ENCODE measurements around the gene NEK4. TPM values are rescaled to one million over a fixed set of nuclear protein-coding genes. Genes with fewer than 3 reads are reported as not detected.

NEK4 gene
- total and polyA plus RNA-seq, 2 of the 13 experiments (the other 11 are each of a cell fraction or from before 2014, with no cell fraction given): 16.5 to 38.0 TPM

DNA sequence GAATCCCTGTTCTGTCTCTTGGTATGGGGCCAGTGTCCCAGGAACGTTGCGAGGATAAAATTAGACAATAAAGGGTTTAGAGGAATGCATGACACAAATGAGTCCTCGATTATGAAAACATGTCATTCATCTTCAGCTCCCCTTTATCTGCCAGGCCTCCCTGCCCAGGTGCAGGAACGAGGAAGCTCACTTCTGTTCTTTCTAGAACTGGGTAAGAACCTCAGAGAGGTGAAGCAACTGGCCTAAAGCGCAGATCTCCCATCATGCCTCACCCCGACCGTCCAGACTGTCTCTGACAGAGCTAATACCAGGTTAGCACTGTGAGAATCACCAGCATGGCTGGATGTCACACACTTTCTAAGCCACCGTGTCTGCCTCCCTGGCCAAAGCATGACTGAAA lies 5.1 kb upstream of the NEK4 start (continued):
- TF ChIP-seq, protein P1, sequence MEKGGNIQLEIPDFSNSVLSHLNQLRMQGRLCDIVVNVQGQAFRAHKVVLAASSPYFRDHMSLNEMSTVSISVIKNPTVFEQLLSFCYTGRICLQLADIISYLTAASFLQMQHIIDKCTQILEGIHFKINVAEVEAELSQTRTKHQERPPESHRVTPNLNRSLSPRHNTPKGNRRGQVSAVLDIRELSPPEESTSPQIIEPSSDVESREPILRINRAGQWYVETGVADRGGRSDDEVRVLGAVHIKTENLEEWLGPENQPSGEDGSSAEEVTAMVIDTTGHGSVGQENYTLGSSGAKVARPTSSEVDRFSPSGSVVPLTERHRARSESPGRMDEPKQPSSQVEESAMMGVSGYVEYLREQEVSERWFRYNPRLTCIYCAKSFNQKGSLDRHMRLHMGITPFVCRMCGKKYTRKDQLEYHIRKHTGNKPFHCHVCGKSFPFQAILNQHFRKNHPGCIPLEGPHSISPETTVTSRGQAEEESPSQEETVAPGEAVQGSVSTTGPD (CRISPR knock-in tag; IDR thresholded peaks at IDR 0.05): no peak
- TF ChIP-seq HOXA3 (CRISPR knock-in tag; IDR thresholded peaks at IDR 0.05): no peak
- TF ChIP-seq, protein P2, sequence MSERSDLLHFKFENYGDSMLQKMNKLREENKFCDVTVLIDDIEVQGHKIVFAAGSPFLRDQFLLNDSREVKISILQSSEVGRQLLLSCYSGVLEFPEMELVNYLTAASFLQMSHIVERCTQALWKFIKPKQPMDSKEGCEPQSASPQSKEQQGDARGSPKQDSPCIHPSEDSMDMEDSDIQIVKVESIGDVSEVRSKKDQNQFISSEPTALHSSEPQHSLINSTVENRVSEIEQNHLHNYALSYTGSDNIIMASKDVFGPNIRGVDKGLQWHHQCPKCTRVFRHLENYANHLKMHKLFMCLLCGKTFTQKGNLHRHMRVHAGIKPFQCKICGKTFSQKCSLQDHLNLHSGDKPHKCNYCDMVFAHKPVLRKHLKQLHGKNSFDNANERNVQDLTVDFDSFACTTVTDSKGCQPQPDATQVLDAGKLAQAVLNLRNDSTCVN (CRISPR knock-in tag; IDR thresholded peaks at IDR 0.05; ENCODE audit: borderline replicate concordance): peak; percentile 85
- TF ChIP-seq PRPF4 (IDR thresholded peaks at IDR 0.05; ENCODE audit: low read depth, low read length, poor library complexity, severe bottlenecking): no peak
- TF ChIP-seq, protein P3, sequence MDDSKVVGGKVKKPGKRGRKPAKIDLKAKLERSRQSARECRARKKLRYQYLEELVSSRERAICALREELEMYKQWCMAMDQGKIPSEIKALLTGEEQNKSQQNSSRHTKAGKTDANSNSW (CRISPR knock-in tag; IDR thresholded peaks at IDR 0.05; ENCODE audit: borderline replicate concordance): no peak
- TF ChIP-seq FIP1L1 (IDR thresholded peaks at IDR 0.05; ENCODE audit: borderline replicate concordance, insufficient read depth, low read depth, low read length): no peak
- no peak for TF ChIP-seq ETV6 (CRISPR knock-in tag; conservative IDR thresholded peaks at IDR 0.05)
- TF ChIP-seq CEBPB (IDR thresholded peaks at IDR 0.05; ENCODE audit: borderline replicate concordance, low read depth, low read length): peak; percentile 22; the same call in 1 of the 2 replicates
- TF ChIP-seq MTF1 (CRISPR knock-in tag; IDR thresholded peaks at IDR 0.05): no peak
- TF ChIP-seq, protein P4, sequence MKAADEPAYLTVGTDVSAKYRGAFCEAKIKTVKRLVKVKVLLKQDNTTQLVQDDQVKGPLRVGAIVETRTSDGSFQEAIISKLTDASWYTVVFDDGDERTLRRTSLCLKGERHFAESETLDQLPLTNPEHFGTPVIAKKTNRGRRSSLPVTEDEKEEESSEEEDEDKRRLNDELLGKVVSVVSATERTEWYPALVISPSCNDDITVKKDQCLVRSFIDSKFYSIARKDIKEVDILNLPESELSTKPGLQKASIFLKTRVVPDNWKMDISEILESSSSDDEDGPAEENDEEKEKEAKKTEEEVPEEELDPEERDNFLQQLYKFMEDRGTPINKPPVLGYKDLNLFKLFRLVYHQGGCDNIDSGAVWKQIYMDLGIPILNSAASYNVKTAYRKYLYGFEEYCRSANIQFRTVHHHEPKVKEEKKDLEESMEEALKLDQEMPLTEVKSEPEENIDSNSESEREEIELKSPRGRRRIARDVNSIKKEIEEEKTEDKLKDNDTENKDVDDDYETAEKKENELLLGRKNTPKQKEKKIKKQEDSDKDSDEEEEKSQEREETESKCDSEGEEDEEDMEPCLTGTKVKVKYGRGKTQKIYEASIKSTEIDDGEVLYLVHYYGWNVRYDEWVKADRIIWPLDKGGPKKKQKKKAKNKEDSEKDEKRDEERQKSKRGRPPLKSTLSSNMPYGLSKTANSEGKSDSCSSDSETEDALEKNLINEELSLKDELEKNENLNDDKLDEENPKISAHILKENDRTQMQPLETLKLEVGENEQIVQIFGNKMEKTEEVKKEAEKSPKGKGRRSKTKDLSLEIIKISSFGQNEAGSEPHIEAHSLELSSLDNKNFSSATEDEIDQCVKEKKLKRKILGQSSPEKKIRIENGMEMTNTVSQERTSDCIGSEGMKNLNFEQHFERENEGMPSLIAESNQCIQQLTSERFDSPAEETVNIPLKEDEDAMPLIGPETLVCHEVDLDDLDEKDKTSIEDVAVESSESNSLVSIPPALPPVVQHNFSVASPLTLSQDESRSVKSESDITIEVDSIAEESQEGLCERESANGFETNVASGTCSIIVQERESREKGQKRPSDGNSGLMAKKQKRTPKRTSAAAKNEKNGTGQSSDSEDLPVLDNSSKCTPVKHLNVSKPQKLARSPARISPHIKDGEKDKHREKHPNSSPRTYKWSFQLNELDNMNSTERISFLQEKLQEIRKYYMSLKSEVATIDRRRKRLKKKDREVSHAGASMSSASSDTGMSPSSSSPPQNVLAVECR (CRISPR knock-in tag; IDR thresholded peaks at IDR 0.05; ENCODE audit: borderline replicate concordance): no peak
- TF ChIP-seq KAT2B (IDR thresholded peaks at IDR 0.05; ENCODE audit: borderline replicate concordance, low read depth, low read length): no peak
- TF ChIP-seq TSC22D2 (CRISPR knock-in tag; IDR thresholded peaks at IDR 0.05; ENCODE audit: borderline replicate concordance): no peak
- TF ChIP-seq ZNF235 (CRISPR knock-in tag; IDR thresholded peaks at IDR 0.05; ENCODE audit: borderline replicate concordance): no peak
- TF ChIP-seq HDAC1 (CRISPR knock-in tag; IDR thresholded peaks at IDR 0.05): no peak
- TF ChIP-seq, protein P5, sequence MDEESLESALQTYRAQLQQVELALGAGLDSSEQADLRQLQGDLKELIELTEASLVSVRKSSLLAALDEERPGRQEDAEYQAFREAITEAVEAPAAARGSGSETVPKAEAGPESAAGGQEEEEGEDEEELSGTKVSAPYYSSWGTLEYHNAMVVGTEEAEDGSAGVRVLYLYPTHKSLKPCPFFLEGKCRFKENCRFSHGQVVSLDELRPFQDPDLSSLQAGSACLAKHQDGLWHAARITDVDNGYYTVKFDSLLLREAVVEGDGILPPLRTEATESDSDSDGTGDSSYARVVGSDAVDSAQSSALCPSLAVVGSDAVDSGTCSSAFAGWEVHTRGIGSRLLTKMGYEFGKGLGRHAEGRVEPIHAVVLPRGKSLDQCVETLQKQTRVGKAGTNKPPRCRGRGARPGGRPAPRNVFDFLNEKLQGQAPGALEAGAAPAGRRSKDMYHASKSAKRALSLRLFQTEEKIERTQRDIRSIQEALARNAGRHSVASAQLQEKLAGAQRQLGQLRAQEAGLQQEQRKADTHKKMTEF (CRISPR knock-in tag; IDR thresholded peaks at IDR 0.05): no peak
- TF ChIP-seq, protein P6, sequence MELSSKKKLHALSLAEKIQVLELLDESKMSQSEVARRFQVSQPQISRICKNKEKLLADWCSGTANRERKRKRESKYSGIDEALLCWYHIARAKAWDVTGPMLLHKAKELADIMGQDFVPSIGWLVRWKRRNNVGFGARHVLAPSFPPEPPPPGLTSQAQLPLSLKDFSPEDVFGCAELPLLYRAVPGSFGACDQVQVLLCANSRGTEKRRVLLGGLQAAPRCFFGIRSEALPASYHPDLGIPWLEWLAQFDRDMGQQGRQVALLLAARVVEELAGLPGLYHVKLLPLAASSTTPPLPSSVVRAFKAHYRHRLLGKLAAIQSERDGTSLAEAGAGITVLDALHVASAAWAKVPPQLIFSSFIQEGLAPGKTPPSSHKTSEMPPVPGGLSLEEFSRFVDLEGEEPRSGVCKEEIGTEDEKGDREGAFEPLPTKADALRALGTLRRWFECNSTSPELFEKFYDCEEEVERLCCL (CRISPR knock-in tag; IDR thresholded peaks at IDR 0.05; ENCODE audit: borderline replicate concordance): no peak
- no peak for TF ChIP-seq SP2 (CRISPR knock-in tag; IDR thresholded peaks at IDR 0.05)
- TF ChIP-seq ZKSCAN1 (IDR thresholded peaks at IDR 0.05; ENCODE audit: low read length): no peak; the same call in 1 of the 2 replicates
- TF ChIP-seq ZFYVE20 (CRISPR knock-in tag; IDR thresholded peaks at IDR 0.05; ENCODE audit: borderline replicate concordance, low read depth): no peak

All from HepG2 (cell line).